ENCODE data around the gene NSD1. TPM values are rescaled to one million over a fixed set of nuclear protein-coding genes. Genes with fewer than 3 reads are reported as not detected.

Gene NSD1
- total RNA-seq, 1 experiment from 2014 or later, result 62.2 TPM

DNA sequence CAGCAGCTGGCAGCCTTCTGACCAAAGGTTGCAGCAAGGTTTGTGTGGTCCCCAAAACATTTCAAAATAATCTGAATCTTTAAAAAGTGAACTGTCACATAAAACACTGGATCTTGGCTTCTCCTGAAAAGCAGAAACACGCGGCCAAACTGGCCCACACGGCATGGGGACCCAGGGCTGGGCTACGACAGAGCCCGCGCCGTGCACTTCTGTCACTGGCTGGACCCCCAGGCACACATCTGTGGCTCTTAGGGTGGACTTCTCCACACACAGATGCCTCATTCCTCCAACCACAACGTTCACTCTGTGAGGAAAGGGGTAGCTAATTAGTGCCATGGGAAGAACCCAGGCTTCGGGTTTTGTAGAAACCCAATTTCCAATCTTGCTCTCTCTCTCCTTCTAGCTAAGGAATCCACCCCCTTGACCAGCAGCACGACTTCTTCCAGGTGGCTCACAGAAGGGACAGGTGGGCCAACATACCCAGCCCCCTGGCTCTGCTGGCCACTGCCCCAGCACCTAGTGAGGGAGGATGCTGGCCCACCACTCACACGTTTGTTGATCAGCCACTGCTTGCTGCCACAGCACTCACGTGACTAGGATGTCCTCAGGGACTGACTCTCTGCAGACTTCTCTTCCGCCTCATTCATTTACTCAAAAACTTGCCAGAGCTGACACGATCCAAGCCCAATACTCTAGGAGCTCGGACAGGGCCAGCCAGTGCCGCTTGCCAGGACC, 200.0 kb downstream of the NSD1 start:
- POLR2A ChIA-PET (ENCODE audit: unreplicated experiment), result no interaction called here

DNA sequence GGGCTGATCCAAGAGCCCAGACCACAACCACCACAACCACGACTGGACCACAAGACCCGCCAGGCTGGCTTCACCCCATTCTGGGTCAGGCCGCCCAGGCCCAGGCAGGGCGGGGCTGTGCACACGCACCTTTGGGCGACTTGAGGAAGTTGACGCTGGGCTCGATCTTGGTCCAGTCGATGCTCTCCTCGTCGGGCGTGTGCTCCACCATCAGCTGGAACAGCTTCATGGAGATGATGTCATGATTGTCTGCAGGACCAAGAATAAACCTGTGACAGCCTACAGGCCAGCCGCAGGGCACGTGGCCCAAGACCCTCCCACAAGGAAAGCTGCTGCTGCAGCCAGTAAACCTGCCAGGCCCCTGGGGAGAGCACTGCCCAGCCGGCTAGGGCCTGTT, 200.6 kb downstream of the NSD1 start:
- Histone ChIP-seq H3K9me2 (ENCODE audit: insufficient read depth) (no peaks in the 10 kb centered on the region), H3K27ac (no peak overlapping the region), H3F3A (ENCODE audit: insufficient read depth, low read depth) (peaks cover 6% of the 10 kb centered on the region; the same call in 1 of the 2 replicates), H3K9me3 (ENCODE audit: insufficient read depth, low read depth) (no peaks in the 10 kb centered on the region), H3K4me1 (replicated peaks; ENCODE audit: insufficient read depth) (peaks cover 5% of the 10 kb centered on the region), H3K79me2 (ENCODE audit: low read depth) (peaks cover 6% of the 10 kb centered on the region; the same call in 1 of the 2 replicates), H2AFZ (no peak overlapping the region), H3K4me2 (no peak overlapping the region), H3K36me3 (ENCODE audit: low read depth) (peaks cover 16% of the 10 kb centered on the region), H4K20me1 (ENCODE audit: insufficient read depth) (peaks cover 22% of the 10 kb centered on the region; the same call in 1 of the 2 replicates), H3K4me3 (no peak overlapping the region), H3K27me3 (ENCODE audit: insufficient read depth, low read depth) (no peaks in the 10 kb centered on the region)
- BruUV-seq (replicated peaks), result no TSS peak
- POLR2A ChIA-PET (ENCODE audit: unreplicated experiment), result no interaction called here
- no peak for TF ChIP-seq EZH2 (IDR thresholded peaks at IDR 0.05; ENCODE audit: low read depth)
- TF ChIP-seq, protein P1, sequence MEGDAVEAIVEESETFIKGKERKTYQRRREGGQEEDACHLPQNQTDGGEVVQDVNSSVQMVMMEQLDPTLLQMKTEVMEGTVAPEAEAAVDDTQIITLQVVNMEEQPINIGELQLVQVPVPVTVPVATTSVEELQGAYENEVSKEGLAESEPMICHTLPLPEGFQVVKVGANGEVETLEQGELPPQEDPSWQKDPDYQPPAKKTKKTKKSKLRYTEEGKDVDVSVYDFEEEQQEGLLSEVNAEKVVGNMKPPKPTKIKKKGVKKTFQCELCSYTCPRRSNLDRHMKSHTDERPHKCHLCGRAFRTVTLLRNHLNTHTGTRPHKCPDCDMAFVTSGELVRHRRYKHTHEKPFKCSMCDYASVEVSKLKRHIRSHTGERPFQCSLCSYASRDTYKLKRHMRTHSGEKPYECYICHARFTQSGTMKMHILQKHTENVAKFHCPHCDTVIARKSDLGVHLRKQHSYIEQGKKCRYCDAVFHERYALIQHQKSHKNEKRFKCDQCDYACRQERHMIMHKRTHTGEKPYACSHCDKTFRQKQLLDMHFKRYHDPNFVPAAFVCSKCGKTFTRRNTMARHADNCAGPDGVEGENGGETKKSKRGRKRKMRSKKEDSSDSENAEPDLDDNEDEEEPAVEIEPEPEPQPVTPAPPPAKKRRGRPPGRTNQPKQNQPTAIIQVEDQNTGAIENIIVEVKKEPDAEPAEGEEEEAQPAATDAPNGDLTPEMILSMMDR (conservative IDR thresholded peaks at IDR 0.05), result no peak
- CTCF ChIA-PET, result no interaction called here
- no peak for DNase-seq
- intact Hi-C loops (cut with micrococcal nuclease; ENCODE audit: unreplicated experiment), result no loop called here

More for the DNA sequence above, 200.0 kb downstream of the NSD1 start:
- H3K4me2 ChIP-seq, result no peak overlapping the region
- no TSS peak for BruUV-seq (replicated peaks)
- peaks cover 16% of the 10 kb centered on the region for H3K36me3 ChIP-seq (ENCODE audit: low read depth)
- H3F3A ChIP-seq (ENCODE audit: insufficient read depth, low read depth), result 0 out of 2 replicates have a peak, but pooled peaks cover under 1% of the 10 kb centered on the region
- CTCF ChIA-PET, result no interaction called here
- H3K4me3 ChIP-seq, result no peak overlapping the region
- intact Hi-C loops (cut with micrococcal nuclease; ENCODE audit: unreplicated experiment), result no loop called here
- peaks cover 2% of the 10 kb centered on the region; the same call in 1 of the 2 replicates for H3K79me2 ChIP-seq (ENCODE audit: low read depth)
- DNase-seq, result no peak
- no peaks in the 10 kb centered on the region for H3K27me3 ChIP-seq (ENCODE audit: insufficient read depth, low read depth)
- H3K9me3 ChIP-seq (ENCODE audit: insufficient read depth, low read depth), result no peaks in the 10 kb centered on the region
- peaks cover 16% of the 10 kb centered on the region; the same call in 1 of the 2 replicates for H4K20me1 ChIP-seq (ENCODE audit: insufficient read depth)
- TF ChIP-seq, protein P1 (conservative IDR thresholded peaks at IDR 0.05), result no peak
- TF ChIP-seq EZH2 (IDR thresholded peaks at IDR 0.05; ENCODE audit: low read depth), result no peak
- H3K9me2 ChIP-seq (ENCODE audit: insufficient read depth), result no peaks in the 10 kb centered on the region
- H3K4me1 ChIP-seq (replicated peaks; ENCODE audit: insufficient read depth), result no peaks in the 10 kb centered on the region
- H3K27ac ChIP-seq, result no peak overlapping the region
- no peak overlapping the region for H2AFZ ChIP-seq

DNA sequence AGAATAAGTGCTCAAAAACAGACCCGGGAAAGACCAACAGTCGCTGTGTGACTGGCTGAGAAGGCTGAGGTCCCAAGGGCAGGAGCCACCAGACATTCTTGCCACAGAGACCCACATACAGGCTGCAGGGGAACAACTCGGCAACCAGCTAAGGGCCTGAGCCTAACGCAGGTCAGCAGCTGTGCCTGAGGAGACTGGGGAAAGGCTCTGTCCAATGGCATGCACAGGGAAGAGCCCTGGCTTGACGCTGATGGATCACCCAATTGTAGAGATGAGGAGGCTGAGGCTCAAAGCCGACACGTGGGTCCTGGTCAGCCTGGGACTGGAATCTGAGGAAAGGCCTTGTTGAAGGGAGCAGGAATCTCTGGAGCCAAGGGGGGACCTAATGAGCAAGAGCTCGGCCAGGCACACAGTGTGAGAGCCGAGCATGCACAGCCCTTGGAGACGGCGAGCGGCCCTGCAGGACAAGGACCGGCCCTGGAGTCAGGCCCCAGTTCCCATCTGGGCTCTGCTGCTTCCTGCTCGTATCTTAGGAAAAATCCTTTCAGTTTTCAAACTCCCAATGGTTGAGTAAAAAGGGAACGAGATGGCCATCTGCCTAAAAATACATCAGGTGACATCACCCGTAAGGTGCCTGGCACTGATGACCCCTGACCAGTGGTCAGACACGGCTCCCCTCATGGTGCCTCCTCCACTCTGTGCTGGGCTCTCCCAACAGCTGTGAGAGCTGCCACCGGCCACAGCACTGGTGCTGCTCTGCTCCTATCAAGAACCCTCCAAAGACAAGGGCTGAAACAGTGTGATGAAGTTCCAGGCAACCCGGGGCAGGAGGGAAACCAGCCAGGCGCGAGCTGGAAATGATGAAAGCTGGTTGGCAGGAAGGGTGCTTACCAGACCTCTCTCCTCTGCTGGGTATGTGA, 201.5 kb downstream of the NSD1 start:
- no TSS peak for BruUV-seq (replicated peaks)
- no peaks in the 10 kb centered on the region for H3K27me3 ChIP-seq (ENCODE audit: insufficient read depth, low read depth)
- H3F3A ChIP-seq (ENCODE audit: insufficient read depth, low read depth), result peaks cover 15% of the 10 kb centered on the region; the same call in 1 of the 2 replicates
- peaks cover 10% of the 10 kb centered on the region; the same call in 1 of the 2 replicates for H3K79me2 ChIP-seq (ENCODE audit: low read depth)
- H3K36me3 ChIP-seq (ENCODE audit: low read depth), result peaks cover 16% of the 10 kb centered on the region
- DNase-seq, result no peak
- TF ChIP-seq EZH2 (IDR thresholded peaks at IDR 0.05; ENCODE audit: low read depth), result no peak
- no peaks in the 10 kb centered on the region for H3K9me2 ChIP-seq (ENCODE audit: insufficient read depth)
- intact Hi-C loops (cut with micrococcal nuclease; ENCODE audit: unreplicated experiment), result no loop called here
- H4K20me1 ChIP-seq (ENCODE audit: insufficient read depth), result peaks cover 30% of the 10 kb centered on the region; the same call in 1 of the 2 replicates
- POLR2A ChIA-PET (ENCODE audit: unreplicated experiment), result no interaction called here
- H3K4me3 ChIP-seq, result no peak overlapping the region
- no peaks in the 10 kb centered on the region for H3K9me3 ChIP-seq (ENCODE audit: insufficient read depth, low read depth)
- no peak overlapping the region for H3K27ac ChIP-seq
- CTCF ChIA-PET, result no interaction called here
- no peak overlapping the region for H3K4me2 ChIP-seq
- peaks cover 14% of the 10 kb centered on the region for H3K4me1 ChIP-seq (replicated peaks; ENCODE audit: insufficient read depth)
- H2AFZ ChIP-seq, result no peak overlapping the region
